SU-DHL-6 (cell line): ENCODE measurements around the gene UBASH3A.

Experiments
- H2AFZ ChIP-seq: fragments of 200-600 bp; sonication (generic); 2 replicates; pipeline ENCODE4 v1.6.1; 2014; ENCODE audit warnings: low read depth, mild to moderate bottlenecking, moderate library complexity, mixed read lengths, antibody characterized with exemption, low read length; ENCODE audit not compliant: severe bottlenecking
- H3F3A ChIP-seq: fragments of 200-600 bp; shearing (Covaris generic); 2 replicates; pipeline ENCODE4 v1.6.0; 2016; ENCODE audit warnings: antibody characterized with exemption, mild to moderate bottlenecking; ENCODE audit not compliant: insufficient read depth
- H3K27ac ChIP-seq: fragments of 200-600 bp; sonication (generic); 2 replicates; pipeline ENCODE4 v1.5.1; 2016; ENCODE audit warnings: low read depth, mild to moderate bottlenecking, low read length, moderate library complexity, mixed read lengths
- H3K27me3 ChIP-seq: fragments of 200-600 bp; sonication (generic), shearing (Covaris generic); 2 replicates; pipeline ENCODE4 v1.6.0; 2014; ENCODE audit warnings: mild to moderate bottlenecking, low read length
- H3K36me3 ChIP-seq: fragments of 200-600 bp; sonication (generic); 2 replicates; pipeline ENCODE4 v1.6.1; 2014; ENCODE audit warnings: mild to moderate bottlenecking, low read length, mixed read lengths
- H3K4me2 ChIP-seq: fragments of 300-600, 200-600 bp; shearing (Covaris generic), sonication (generic); 2 replicates; pipeline ENCODE4 v1.6.0; 2014; ENCODE audit warnings: low read length, low read depth, mild to moderate bottlenecking; ENCODE audit not compliant: poor library complexity, severe bottlenecking
- H3K4me3 ChIP-seq: fragments of 200-600 bp; sonication (generic); 2 replicates; pipeline ENCODE4 v1.5.1; 2014; ENCODE audit warnings: antibody characterized with exemption, low read length, mild to moderate bottlenecking, mixed read lengths; ENCODE audit not compliant: insufficient read depth, poor library complexity, severe bottlenecking
- H3K79me2 ChIP-seq: fragments of 200-600 bp; sonication (generic); 2 replicates; pipeline ENCODE4 v1.6.1; 2014; ENCODE audit warnings: mild to moderate bottlenecking, low read length, moderate library complexity; ENCODE audit not compliant: insufficient read depth
- H3K9ac ChIP-seq: fragments of 200-600 bp; sonication (generic); 2 replicates; pipeline ENCODE4 v1.7.0; 2014; ENCODE audit warnings: mild to moderate bottlenecking, low read length
- H3K9me2 ChIP-seq: fragments of 200-600 bp; sonication (generic); replicated peaks from 2 replicates; pipeline ENCODE4 v1.6.1; 2014; ENCODE audit warnings: low read length; ENCODE audit not compliant: insufficient read depth
- H3K9me3 ChIP-seq: fragments of 200-600 bp; sonication (generic); 2 replicates; pipeline ENCODE4 v1.6.1; 2014; ENCODE audit warnings: low read length, mixed read lengths; ENCODE audit not compliant: insufficient read depth
- H4K20me1 ChIP-seq: fragments of 200-600 bp; sonication (generic); 2 replicates; pipeline ENCODE4 v1.6.1; 2014; ENCODE audit warnings: low read depth, mild to moderate bottlenecking, antibody characterized with exemption, low read length, moderate library complexity, mixed read lengths
- EZH2phosphoT487 ChIP-seq: fragments of 200-600 bp; sonication (generic), shearing (Covaris generic); conservative IDR thresholded peaks from 2 replicates; pipeline ENCODE4 v1.6.1; 2018; ENCODE audit warnings: mild to moderate bottlenecking, antibody characterized with exemption, low read length, moderate library complexity, mixed read lengths
- TF ChIP-seq, protein P1 (sequence below): fragments of 200-600 bp; sonication (generic); IDR thresholded peaks from one replicate; pipeline ENCODE4 v1.5.1; 2017; ENCODE audit warnings: antibody characterized with exemption, mild to moderate bottlenecking, low read length, moderate library complexity; ENCODE audit not compliant: insufficient read depth, poor library complexity, severe bottlenecking

Gene UBASH3A

DNA sequence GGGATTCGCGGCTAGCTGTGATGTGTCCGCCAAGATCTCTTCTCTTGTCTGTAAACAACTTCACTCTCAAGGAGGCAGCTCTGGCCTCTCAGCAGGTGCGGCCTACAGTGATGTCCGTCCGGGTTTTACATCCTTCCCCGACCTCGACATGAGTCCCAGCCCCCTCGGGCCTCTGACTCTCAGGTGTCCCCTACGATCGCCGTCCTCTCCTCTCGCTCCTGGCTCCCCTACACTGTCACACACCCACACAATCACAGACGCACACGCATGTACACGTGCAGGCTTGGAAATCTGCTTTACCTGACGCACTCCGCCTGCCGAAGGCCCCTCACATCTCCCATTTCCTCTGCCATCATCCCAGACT lies 93.1 kb downstream of the UBASH3A start:
- TF ChIP-seq, protein P1, sequence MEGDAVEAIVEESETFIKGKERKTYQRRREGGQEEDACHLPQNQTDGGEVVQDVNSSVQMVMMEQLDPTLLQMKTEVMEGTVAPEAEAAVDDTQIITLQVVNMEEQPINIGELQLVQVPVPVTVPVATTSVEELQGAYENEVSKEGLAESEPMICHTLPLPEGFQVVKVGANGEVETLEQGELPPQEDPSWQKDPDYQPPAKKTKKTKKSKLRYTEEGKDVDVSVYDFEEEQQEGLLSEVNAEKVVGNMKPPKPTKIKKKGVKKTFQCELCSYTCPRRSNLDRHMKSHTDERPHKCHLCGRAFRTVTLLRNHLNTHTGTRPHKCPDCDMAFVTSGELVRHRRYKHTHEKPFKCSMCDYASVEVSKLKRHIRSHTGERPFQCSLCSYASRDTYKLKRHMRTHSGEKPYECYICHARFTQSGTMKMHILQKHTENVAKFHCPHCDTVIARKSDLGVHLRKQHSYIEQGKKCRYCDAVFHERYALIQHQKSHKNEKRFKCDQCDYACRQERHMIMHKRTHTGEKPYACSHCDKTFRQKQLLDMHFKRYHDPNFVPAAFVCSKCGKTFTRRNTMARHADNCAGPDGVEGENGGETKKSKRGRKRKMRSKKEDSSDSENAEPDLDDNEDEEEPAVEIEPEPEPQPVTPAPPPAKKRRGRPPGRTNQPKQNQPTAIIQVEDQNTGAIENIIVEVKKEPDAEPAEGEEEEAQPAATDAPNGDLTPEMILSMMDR = no peak
- no peak for TF ChIP-seq EZH2phosphoT487
- Histone ChIP-seq H3K27ac (no peak overlapping the region), H3K4me2 (peak overlapping the region; percentile 96), H2AFZ (peak overlapping the region; percentile 96), H3K9me3 (no peaks in the 10 kb centered on the region), H4K20me1 (no peaks in the 10 kb centered on the region), H3K9me2 (no peaks in the 10 kb centered on the region), H3K79me2 (no peaks in the 10 kb centered on the region), H3K9ac (peak overlapping the region; percentile 68), H3F3A (no peaks in the 10 kb centered on the region), H3K27me3 (no peaks in the 10 kb centered on the region), H3K4me3 (peak overlapping the region; percentile 73), H3K36me3 (no peaks in the 10 kb centered on the region)
